HG02885 (cell line): ENCODE results near the gene UGP2.
A peak's percentile ranks its signal among the peaks of the same experiment; 100 is the strongest.
"Not testable (repeated sequence)": the region's sequence is repeated elsewhere in the genome, so short reads cannot be mapped to it uniquely, and the experiment has no call there.

ENCODE experiments used
- ATAC-seq: cut with Tn5 transposase; IDR thresholded peaks from one replicate; pipeline ENCODE4 v1.9.1; 2021; ENCODE audit warnings: mild to moderate bottlenecking; ENCODE audit not compliant: unreplicated experiment, poor library complexity

UGP2 gene

DNA sequence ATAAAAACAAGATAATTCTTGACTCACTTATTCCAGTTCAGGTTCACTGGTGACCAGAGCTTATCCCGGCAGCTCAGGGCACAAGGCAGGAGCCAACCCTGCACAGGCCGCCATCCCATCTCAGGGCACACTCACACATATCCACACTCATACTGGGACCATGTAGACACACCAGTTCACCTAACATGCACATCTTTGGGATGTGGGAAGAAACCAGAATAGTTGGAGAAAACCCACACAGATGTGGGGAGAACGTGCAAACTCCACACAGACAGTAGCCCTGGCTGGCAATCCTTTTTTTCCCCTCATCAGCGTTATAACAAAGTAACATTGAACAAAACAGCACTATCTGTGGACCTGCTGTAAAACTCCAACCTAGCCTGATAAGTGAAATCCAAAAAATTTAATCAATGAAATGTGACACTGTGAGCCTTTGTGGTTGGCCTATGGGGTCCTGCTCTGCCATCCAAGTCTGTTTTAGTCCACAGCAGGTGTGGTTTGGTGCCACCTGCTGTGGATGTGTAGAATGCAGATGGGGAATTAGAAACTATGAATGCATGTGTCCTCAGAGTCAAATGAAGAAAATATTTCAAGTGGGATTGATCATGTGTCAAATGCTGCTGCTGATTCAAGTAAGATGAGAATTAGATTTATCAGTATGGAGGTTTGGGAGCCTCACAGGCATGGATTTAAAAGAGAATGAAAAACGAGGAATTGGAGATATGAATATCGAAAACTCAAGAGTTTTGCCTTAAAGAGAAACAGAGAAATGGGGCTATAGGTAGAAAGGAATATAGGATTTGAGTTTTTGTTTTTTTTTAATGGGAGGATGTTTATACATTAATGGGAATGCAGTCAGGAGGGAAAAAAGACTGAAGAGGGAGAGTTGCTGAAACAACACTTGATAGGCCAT is 47.0 kb downstream of the UGP2 start:
- ATAC-seq, result peak; percentile 74

DNA sequence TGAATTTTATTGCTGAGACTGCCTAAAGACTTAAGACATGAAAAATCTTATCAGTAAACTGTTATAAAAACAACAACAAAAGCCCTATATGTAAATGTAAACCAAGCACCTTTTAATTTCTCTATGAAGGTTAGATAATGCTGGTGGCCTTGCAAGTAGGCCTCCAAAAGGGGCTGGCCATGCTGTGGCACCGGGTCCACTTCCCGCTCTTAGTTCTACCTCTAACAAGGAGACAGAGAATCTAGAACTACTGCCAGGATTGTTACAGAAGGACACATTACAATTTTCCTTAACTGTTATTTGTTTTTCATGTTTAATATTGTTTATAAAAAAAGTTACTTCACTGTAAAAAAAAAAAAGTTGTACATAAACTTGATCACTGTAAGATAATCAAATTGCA is 49.0 kb downstream of the UGP2 start:
- ATAC-seq, result no peak

DNA sequence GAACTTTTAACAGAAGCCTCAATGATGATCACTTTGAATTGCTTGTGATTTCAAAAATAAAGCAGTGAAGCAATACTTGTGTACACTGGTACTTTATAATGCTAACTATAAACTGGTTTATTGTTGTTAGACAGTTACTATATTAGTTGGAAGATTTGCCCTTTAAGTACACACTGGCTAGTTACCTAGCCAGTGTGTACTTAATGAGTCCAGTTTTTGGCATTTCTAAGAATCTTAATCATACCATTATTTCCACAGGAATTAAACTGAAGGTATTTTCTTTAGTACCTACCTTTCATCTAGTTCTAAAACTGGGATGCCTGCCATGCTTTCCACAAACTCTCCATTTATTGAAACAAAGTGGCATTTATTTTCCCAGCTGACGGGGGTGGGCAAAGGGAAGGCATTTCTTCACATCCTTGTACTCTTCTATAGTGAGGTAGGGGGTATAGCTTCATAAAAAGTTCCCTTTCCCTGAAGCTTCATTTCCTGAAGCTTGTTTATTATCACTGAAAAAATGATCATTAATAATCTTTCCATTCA is 49.9 kb downstream of the UGP2 start:
- no peak for ATAC-seq

DNA sequence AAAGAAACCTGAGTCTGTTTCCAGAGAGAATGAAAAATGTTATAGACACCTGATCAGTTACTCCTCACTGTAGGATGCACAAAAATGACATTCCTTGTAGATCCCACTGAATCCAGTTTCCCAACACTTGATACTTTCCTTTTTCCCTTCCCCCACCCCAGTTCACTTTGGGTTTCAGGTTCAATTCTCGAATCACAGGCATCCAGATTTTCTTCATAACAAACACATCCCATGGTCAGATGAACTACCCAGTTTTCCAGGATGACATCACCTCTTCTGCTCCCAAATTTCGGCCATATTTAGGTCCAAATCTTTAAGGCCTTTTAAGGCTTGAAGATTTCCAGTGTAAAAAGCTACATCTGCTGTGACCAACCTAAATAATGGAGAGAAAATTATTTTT is 51.5 kb downstream of the UGP2 start:
- ATAC-seq, result no peak

DNA sequence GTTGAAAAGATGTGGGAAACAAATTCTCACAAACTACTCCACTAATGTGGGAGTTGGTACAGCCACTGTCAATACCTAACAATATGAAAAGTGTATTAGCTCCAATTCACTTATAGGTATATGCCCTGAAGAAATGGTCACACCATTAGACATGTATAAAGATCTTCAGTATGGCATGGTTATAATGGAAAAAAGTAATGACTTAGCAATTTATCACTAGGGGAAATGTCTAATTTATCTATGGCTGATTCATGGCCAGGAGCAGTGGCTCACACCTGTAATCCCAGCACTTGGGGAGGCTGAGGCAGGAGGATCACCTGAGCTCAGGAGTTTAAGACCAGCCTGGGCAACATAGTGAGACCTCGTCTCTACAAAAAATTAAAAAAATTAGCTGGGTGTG is 52.5 kb downstream of the UGP2 start:
- ATAC-seq, result no peak

DNA sequence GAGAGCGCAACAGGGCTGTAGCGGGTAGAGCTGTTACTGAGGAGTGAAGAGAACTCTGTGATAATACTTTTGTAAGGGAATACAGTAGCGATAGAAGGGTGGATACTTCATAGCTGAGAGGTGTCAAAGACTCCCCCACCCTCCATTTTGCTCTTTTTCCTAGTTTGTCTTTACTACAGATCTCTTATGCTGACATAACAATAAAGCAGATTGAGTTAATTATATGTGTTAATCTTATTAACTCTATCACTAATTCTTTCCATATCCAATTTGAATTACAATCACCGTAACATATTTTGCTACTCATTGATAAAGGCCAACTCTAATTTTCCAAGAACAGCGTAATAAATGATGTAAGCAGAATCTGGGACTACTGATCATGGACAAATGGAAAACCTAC is 57.1 kb downstream of the UGP2 start:
- ATAC-seq, result no peak

DNA sequence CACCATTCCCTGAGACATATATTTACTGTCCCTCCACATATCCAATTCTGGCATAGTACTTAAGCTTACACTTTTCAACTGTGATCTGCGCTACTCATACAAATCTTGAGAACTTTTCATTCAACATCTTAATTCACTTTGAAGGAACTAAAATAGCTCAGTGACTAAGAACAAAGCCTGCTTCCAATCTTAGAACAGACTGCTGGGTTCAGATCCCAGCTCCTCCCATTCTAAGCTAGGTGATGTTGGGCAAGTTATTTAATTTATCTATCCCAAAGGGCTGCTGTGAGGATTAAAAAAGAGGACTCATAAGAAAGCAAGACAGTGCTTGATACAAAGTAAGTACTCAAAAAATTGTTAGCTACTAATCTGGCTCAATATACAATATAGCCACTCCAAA is 57.9 kb downstream of the UGP2 start:
- ATAC-seq, result no peak

DNA sequence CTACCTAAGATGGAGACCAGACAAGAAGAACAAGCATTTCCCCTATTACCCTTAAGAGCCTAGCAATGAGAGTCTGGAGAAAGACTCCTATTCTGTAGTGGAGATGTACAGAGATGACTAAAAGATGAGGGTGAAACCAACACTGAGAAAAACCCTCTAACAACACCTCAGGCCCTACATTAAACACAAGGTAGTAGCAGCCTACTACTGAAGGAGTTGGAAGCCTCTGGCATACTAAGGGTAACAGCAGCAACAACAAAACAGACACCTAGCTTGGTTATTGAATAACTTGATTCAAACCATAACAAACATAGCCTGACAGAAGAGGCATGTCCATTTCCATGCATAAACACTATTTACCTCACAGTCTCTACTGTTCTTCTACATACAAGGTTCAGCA is 60.5 kb downstream of the UGP2 start:
- ATAC-seq, result no peak

DNA sequence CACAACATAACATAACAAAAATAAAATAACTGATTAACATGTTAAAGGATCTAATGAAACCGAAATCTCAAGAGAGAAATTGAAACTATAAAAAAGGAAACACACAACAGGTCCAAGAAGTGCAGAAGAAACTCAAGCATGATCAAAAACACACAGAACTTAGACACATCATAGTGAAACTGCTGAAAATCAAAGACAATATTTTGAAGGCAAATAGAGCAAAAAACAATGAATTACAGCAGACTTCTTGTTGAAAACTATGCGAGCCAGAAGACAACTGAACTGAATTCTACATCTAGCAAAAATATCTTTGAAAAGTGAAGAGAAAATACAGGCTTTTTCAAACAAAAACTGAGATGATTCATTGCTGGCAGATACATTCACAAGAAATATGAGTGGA is 61.3 kb downstream of the UGP2 start:
- ATAC-seq, result no peak

DNA sequence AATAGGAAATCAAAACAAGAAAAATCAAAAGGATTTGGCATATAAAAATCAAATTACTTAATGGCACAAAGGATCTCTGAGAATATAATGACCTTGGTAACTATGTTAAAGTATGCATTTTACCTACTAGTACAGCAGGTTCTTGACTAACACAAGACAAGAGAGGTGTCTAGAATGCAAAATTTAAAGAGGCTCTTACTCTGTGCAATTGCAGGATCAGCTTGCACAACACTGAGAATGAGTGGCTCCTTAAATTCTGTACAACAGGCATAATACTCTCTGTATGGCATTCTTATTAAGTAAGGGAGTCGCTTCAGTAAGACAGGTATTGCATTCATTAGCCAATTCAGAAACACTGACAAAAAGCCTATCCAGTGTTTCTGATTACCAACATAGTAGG is 72.6 kb downstream of the UGP2 start:
- no peak for ATAC-seq

DNA sequence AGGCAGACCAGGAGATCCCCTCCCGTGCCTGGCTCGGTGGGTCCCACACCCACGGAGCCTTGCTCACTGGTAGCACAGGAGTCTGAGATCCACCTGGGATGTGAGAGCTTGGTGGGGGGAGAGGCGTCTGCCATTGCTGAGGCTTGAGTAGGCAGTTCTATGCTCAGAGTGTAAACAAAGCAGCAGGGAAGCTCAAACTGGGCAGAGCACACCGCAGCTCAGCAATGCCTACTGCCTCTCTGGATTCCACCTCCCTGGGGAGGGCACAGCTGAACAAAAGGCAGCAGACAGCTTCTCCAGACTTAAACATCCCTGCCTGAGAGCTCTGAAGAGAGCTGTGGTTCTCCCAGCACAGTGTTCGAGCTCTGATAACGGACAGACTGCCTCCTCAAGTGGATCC is 85.1 kb downstream of the UGP2 start:
- ATAC-seq, result no peak

DNA sequence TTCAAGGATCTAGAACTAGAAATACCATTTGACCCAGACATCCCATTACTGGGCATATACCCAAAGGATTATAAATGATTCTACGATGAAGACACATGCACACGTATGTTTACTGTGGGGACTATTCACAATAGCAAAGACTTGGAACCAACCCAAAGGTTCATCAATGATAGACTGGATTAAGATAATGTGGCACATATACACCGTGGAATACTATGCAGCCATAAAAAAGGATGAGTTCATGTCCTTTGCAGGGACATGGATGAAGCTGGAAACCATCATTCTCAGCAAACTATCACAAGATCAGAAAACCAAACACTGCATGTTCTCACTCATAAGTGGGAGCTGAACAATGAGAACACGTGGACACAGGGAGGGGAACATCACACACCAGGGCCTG is 90.4 kb downstream of the UGP2 start:
- ATAC-seq, result not testable (repeated sequence)
